ENCODE data around the gene SDK2.

DNA sequence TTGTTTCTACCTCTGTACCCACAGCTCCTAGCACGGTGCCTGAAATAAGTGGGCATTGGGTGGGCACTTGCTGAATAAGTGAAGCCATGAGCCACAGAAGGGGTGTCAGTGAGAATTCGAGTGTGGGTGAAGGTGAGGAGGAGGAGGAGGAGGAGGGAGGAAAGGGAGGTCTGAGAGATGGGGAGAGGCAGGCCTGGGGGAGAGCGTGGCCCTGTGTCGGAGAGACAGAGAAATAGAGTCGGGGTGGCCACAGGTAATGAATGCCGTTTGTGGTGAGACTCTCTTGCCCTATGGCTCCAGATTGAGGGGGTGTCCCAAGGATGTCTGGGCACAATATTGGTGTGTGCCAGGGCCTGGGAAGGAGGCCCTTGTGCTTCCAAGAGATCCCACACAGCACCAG is 49.2 kb downstream of the SDK2 start:
- TF ChIP-seq GATA3 (IDR thresholded peaks at IDR 0.05; ENCODE audit: low read depth, low read length) = no peak
- TF ChIP-seq GATA2 (IDR thresholded peaks at IDR 0.05; ENCODE audit: low read depth, low read length) = no peak

Measured in SH-SY5Y (cell line).